ENCODE results near the gene ANHX.

Gene ANHX

DNA sequence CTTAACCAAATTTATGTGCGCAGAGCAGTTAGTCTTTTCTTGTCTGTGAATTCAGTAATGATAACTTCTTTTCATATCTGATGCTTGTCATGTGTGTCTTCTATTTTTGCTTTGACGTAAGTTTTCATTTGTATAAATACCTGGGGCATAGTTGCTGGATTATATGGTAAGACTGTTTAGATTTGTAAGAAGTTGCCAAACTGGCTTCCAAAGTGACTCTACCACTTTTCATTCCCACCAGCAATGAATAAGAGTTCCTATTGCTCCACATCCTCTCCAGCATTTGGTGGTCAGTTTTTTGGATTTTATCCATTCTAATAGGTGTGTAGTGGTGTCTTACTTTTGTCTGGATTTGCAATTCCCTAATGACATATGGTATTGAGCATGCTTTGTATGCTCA, 45.5 kb downstream of the ANHX start:
- H3F3A ChIP-seq (ENCODE audit: insufficient read depth, low read length) = no peaks in the 10 kb centered on the region
- no peaks in the 10 kb centered on the region for H3K9me2 ChIP-seq (ENCODE audit: low read depth, low read length)
- peaks cover 100% of the 10 kb centered on the region for H3K36me3 ChIP-seq (ENCODE audit: insufficient read depth, low read length)
- H3K79me2 ChIP-seq (ENCODE audit: insufficient read depth, low read length) = no peaks in the 10 kb centered on the region
- no peak overlapping the region for H2AFZ ChIP-seq (ENCODE audit: low read length)
- H3K4me1 ChIP-seq (ENCODE audit: insufficient read depth, low read length, severe bottlenecking) = no peaks in the 10 kb centered on the region
- no peak overlapping the region for H3K4me3 ChIP-seq (ENCODE audit: low read depth, low read length, poor library complexity, severe bottlenecking)
- no peaks in the 10 kb centered on the region for H3K27me3 ChIP-seq (ENCODE audit: insufficient read depth, low read length)
- no peak overlapping the region for H3K4me2 ChIP-seq (ENCODE audit: low read length)
- no peak overlapping the region for H3K27ac ChIP-seq (ENCODE audit: low read depth, low read length, poor library complexity, severe bottlenecking)
- no peak for TF ChIP-seq EZH2 (IDR thresholded peaks at IDR 0.05; ENCODE audit: borderline replicate concordance, low read length)
- TF ChIP-seq, protein P1, sequence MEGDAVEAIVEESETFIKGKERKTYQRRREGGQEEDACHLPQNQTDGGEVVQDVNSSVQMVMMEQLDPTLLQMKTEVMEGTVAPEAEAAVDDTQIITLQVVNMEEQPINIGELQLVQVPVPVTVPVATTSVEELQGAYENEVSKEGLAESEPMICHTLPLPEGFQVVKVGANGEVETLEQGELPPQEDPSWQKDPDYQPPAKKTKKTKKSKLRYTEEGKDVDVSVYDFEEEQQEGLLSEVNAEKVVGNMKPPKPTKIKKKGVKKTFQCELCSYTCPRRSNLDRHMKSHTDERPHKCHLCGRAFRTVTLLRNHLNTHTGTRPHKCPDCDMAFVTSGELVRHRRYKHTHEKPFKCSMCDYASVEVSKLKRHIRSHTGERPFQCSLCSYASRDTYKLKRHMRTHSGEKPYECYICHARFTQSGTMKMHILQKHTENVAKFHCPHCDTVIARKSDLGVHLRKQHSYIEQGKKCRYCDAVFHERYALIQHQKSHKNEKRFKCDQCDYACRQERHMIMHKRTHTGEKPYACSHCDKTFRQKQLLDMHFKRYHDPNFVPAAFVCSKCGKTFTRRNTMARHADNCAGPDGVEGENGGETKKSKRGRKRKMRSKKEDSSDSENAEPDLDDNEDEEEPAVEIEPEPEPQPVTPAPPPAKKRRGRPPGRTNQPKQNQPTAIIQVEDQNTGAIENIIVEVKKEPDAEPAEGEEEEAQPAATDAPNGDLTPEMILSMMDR (IDR thresholded peaks at IDR 0.05; ENCODE audit: low read length) = no peak
- no peak overlapping the region for H3K9ac ChIP-seq (ENCODE audit: low read length)
- no peaks in the 10 kb centered on the region for H4K20me1 ChIP-seq (ENCODE audit: insufficient read depth, low read length)
- peaks cover 49% of the 10 kb centered on the region for H3K9me3 ChIP-seq (ENCODE audit: low read length)

DNA sequence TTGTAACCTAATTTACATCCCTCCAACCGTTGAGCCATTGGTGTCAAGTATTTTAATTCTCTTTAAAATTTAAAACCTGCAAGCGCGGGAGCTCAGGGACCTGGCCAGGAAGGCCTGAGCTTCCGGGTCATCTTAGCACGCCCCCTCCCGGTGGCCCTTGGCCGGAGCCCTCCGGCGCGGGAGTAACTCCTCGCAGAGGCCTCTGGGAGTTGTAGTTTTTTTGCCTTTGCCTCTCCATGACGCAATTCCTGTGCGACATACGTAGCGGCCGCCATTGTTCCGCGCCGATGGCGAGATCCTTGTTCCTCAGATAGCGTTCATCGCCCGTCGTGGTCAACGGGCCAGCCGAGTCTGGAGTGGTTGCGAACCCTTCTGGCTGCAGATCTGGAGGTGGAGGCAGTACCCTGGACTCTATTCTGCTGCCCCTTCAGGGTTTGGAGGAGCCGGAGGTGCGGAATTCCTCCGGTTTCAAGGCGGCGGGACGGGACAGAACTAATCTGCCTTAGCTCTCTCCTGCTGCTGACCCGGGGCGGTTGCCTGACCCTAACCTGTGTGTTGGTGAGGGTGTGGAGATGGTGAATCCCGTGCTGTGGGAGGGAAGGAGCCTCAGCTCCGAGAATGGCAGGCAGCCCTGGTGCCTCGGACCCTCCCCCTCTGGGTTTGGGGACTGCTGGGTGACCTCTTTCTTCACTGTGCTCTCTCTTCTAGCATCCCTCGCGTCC, 54.3 kb downstream of the ANHX start, which contains the start of gene ZNF268:
Gene ZNF268, plus strand, starts transcription at position 258 of the 722 bp plus-strand sequence. CDS start 503 bp downstream, outside the sequence.
- H2AFZ ChIP-seq (ENCODE audit: low read length) = peak within 1 kb of the TSS; percentile 6; the same call in 1 of the 2 replicates
- H3K79me2 ChIP-seq (ENCODE audit: insufficient read depth, low read length) = no peaks in the 10 kb centered on the region
- H3K36me3 ChIP-seq (ENCODE audit: insufficient read depth, low read length) = peaks cover 43% of the 10 kb centered on the region
- H3K9me2 ChIP-seq (ENCODE audit: low read depth, low read length) = no peaks in the 10 kb centered on the region
- peak within 1 kb of the TSS; percentile 64 for H3K27ac ChIP-seq (ENCODE audit: low read depth, low read length, poor library complexity, severe bottlenecking)
- H3K4me1 ChIP-seq (ENCODE audit: insufficient read depth, low read length, severe bottlenecking) = peaks cover 8% of the 10 kb centered on the region
- TF ChIP-seq, protein P1 (IDR thresholded peaks at IDR 0.05; ENCODE audit: low read length) = peak; percentile 89
- no peak for TF ChIP-seq EZH2 (IDR thresholded peaks at IDR 0.05; ENCODE audit: borderline replicate concordance, low read length)
- peaks cover 31% of the 10 kb centered on the region for H3K9me3 ChIP-seq (ENCODE audit: low read length)
- H4K20me1 ChIP-seq (ENCODE audit: insufficient read depth, low read length) = no peaks in the 10 kb centered on the region
- H3K9ac ChIP-seq (ENCODE audit: low read length) = peak within 1 kb of the TSS; percentile 85
- H3K4me3 ChIP-seq (ENCODE audit: low read depth, low read length, poor library complexity, severe bottlenecking) = peak within 1 kb of the TSS; percentile 96
- no peaks in the 10 kb centered on the region for H3K27me3 ChIP-seq (ENCODE audit: insufficient read depth, low read length)
- peak within 1 kb of the TSS; percentile 85 for H3K4me2 ChIP-seq (ENCODE audit: low read length)
- H3F3A ChIP-seq (ENCODE audit: insufficient read depth, low read length) = no peaks in the 10 kb centered on the region

DNA sequence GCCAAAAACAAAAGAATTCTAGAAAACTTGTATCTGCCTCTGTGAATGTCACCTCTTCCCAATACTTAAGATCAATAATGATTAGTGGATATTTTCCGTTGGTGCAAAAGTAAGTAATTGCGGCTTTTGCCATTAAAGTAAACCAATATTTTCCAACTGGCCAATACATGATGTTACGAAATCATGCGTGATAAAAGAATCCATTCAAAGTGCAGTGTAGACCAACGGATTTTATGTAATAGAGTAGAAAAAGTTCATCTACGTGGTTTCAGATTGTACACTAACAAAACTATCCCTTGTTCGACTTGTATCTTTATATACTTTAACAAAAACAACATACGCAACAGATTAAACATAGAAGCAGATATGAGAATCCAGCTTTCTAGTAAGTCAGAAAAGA, 55.0 kb downstream of the ANHX start:
- TF ChIP-seq, protein P1 (IDR thresholded peaks at IDR 0.05; ENCODE audit: low read length) = no peak
- TF ChIP-seq EZH2 (IDR thresholded peaks at IDR 0.05; ENCODE audit: borderline replicate concordance, low read length) = no peak
- Histone ChIP-seq H3F3A (ENCODE audit: insufficient read depth, low read length) (no peaks in the 10 kb centered on the region), H3K79me2 (ENCODE audit: insufficient read depth, low read length) (no peaks in the 10 kb centered on the region), H3K36me3 (ENCODE audit: insufficient read depth, low read length) (peaks cover 35% of the 10 kb centered on the region), H2AFZ (ENCODE audit: low read length) (peak overlapping the region; percentile 6; the same call in 1 of the 2 replicates), H3K4me3 (ENCODE audit: low read depth, low read length, poor library complexity, severe bottlenecking) (no peak overlapping the region), H3K9ac (ENCODE audit: low read length) (no peak overlapping the region), H4K20me1 (ENCODE audit: insufficient read depth, low read length) (no peaks in the 10 kb centered on the region), H3K27ac (ENCODE audit: low read depth, low read length, poor library complexity, severe bottlenecking) (no peak overlapping the region), H3K4me1 (ENCODE audit: insufficient read depth, low read length, severe bottlenecking) (peaks cover 8% of the 10 kb centered on the region), H3K27me3 (ENCODE audit: insufficient read depth, low read length) (no peaks in the 10 kb centered on the region), H3K9me2 (ENCODE audit: low read depth, low read length) (no peaks in the 10 kb centered on the region), H3K9me3 (ENCODE audit: low read length) (peaks cover 25% of the 10 kb centered on the region), H3K4me2 (ENCODE audit: low read length) (no peak overlapping the region)

Data from OCI-LY1 (cell line).